Measurements from ENCODE around the gene MLYCD. TPM values are rescaled to one million over a fixed set of nuclear protein-coding genes. Genes with fewer than 3 reads are reported as not detected.

MLYCD gene
- total RNA-seq, 4 donors from 2014 or later: 10.8 to 20.2 (median 13.7) TPM

GRCh38 chr16:83923581-83924365, 24.9 kb downstream of the MLYCD start:
- no peaks in the 10 kb centered on the region for H3K27me3 ChIP-seq
- no peak overlapping the region for H3K4me3 ChIP-seq
- H3K36me3 ChIP-seq: peaks cover 0 to 11% (median 3%) of the 10 kb centered on the region in 4 donors
- TF ChIP-seq, protein P1, sequence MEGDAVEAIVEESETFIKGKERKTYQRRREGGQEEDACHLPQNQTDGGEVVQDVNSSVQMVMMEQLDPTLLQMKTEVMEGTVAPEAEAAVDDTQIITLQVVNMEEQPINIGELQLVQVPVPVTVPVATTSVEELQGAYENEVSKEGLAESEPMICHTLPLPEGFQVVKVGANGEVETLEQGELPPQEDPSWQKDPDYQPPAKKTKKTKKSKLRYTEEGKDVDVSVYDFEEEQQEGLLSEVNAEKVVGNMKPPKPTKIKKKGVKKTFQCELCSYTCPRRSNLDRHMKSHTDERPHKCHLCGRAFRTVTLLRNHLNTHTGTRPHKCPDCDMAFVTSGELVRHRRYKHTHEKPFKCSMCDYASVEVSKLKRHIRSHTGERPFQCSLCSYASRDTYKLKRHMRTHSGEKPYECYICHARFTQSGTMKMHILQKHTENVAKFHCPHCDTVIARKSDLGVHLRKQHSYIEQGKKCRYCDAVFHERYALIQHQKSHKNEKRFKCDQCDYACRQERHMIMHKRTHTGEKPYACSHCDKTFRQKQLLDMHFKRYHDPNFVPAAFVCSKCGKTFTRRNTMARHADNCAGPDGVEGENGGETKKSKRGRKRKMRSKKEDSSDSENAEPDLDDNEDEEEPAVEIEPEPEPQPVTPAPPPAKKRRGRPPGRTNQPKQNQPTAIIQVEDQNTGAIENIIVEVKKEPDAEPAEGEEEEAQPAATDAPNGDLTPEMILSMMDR (IDR thresholded peaks at IDR 0.05): no peak
- TF ChIP-seq POLR2AphosphoS5 (IDR thresholded peaks at IDR 0.05) (no peak), EP300 (IDR thresholded peaks at IDR 0.05; ENCODE audit: low read depth) (no peak), POLR2A (IDR thresholded peaks at IDR 0.05) (no peak)
- in situ Hi-C loops (cut with MboI; ENCODE audit: low pct_ligation_motif_present in 1 of 4, low pct_unique_long_range_greater_than_20kb in 1 of 4, low sequenced_read_pairs in 3 of 4): no loop called here
- no peak for DNase-seq
- intact Hi-C loops (cut with DNase I; ENCODE audit: low total_unique reads): loop anchor here (10.0 kb wide), 1 partner anchor 561 kb away; no protein-coding TSS in a partner anchor
- WGBS, 2 donors (ENCODE audit: low coverage in 1 of 2): 71 to 91% methylated on average over 4 to 31 of the region's 31 CpGs
- no peak overlapping the region for H3K27ac ChIP-seq
- H3K9me3 ChIP-seq: no peaks in the 10 kb centered on the region
- peaks cover 4 to 6% (median 6%) of the 10 kb centered on the region in 4 donors for H3K4me1 ChIP-seq

- intact Hi-C loops (cut with DNase I; ENCODE audit: low total_unique reads) (loop anchor here (10.0 kb wide), 1 partner anchor 560 kb away; no protein-coding TSS in a partner anchor), in situ Hi-C loops (cut with MboI; ENCODE audit: low pct_ligation_motif_present in 1 of 4, low pct_unique_long_range_greater_than_20kb in 1 of 4, low sequenced_read_pairs in 3 of 4) (no loop called here)
- TF ChIP-seq, protein P1 (IDR thresholded peaks at IDR 0.05): no peak
- Histone ChIP-seq H3K4me3 (no peak overlapping the region), H3K36me3 (peaks cover 0 to 3% (median 0%) of the 10 kb centered on the region in 4 donors), H3K27me3 (no peaks in the 10 kb centered on the region), H3K4me1 (peaks cover 4 to 6% (median 6%) of the 10 kb centered on the region in 4 donors), H3K27ac (no peak overlapping the region), H3K9me3 (no peaks in the 10 kb centered on the region)
- DNase-seq: no peak
- WGBS, 2 donors (ENCODE audit: low coverage in 1 of 2): 85 to 89% methylated on average over 4 to 13 of the region's 13 CpGs
Observed at GRCh38 chr16:83924686-83925085, 25.8 kb downstream of the MLYCD start.

GRCh38 chr16:83925095-83925905, 26.4 kb downstream of the MLYCD start:
- Histone ChIP-seq H3K4me3 (no peak overlapping the region), H3K27ac (no peak overlapping the region), H3K27me3 (no peaks in the 10 kb centered on the region), H3K9me3 (no peaks in the 10 kb centered on the region), H3K36me3 (no peaks in the 10 kb centered on the region), H3K4me1 (peaks cover 4 to 6% (median 6%) of the 10 kb centered on the region in 4 donors)
- 75 to 87% methylated on average over 11 to 12 of the region's 12 CpGs for WGBS, 2 donors (ENCODE audit: low coverage in 1 of 2)
- no peak for TF ChIP-seq POLR2AphosphoS5 (IDR thresholded peaks at IDR 0.05)
- TF ChIP-seq, protein P1 (IDR thresholded peaks at IDR 0.05): no peak
- no peak for TF ChIP-seq EP300 (IDR thresholded peaks at IDR 0.05; ENCODE audit: low read depth)
- no peak for TF ChIP-seq POLR2A (IDR thresholded peaks at IDR 0.05)
- intact Hi-C loops (cut with DNase I; ENCODE audit: low total_unique reads): loop anchor here (10.0 kb wide), 1 partner anchor 560 kb away; no protein-coding TSS in a partner anchor
- in situ Hi-C loops (cut with MboI; ENCODE audit: low pct_ligation_motif_present in 1 of 4, low pct_unique_long_range_greater_than_20kb in 1 of 4, low sequenced_read_pairs in 3 of 4): no loop called here
- no peak for DNase-seq
